Small intestine (tissue), 7 donors: ENCODE data around the gene BMP8A. TPM values are rescaled to one million over a fixed set of nuclear protein-coding genes. Genes with fewer than 3 reads are reported as not detected.
"Not testable (repeated sequence)": the region's sequence is repeated elsewhere in the genome, so short reads cannot be mapped to it uniquely, and the experiment has no call there.

Experiments
- DNase-seq, 2 donors: peaks; one replicate each; pipeline versions ENCODE4 v3.0.0 to v3.0.0-alpha.2; 2013
- FAIRE-seq: peaks from 2 replicates; lab custom pipeline; 2012; peaks lifted over from hg19 to GRCh38; lab: Jason Lieb, UNC
- H3K27ac ChIP-seq, 3 donors: one replicate each; pipeline ENCODE4 v1.5.1; 2013; ENCODE audit warnings: low read length in 2 of 3, mild to moderate bottlenecking in 2 of 3, control low read depth in 1 of 3, inconsistent platforms in 1 of 3, low read depth in 1 of 3, moderate library complexity in 1 of 3
- H3K27me3 ChIP-seq, 3 donors: one replicate each; pipeline ENCODE4 v1.6.1; 2013; ENCODE audit warnings: low read length in 3 of 3, inconsistent platforms in 1 of 3; ENCODE audit not compliant: control insufficient read depth in 3 of 3, insufficient read depth in 3 of 3
- H3K36me3 ChIP-seq, 3 donors: one replicate each; pipeline ENCODE4 v1.6.1; 2013; ENCODE audit warnings: low read length in 3 of 3, inconsistent platforms in 1 of 3, low read depth in 1 of 3, mild to moderate bottlenecking in 1 of 3, moderate library complexity in 1 of 3; ENCODE audit not compliant: control insufficient read depth in 3 of 3, insufficient read depth in 2 of 3
- H3K4me1 ChIP-seq, 3 donors: one replicate each; pipeline ENCODE4 v1.6.1; 2013; ENCODE audit warnings: low read length in 2 of 3, inconsistent platforms in 1 of 3, low read depth in 1 of 3, mild to moderate bottlenecking in 1 of 3, moderate library complexity in 1 of 3; ENCODE audit not compliant: control insufficient read depth in 3 of 3, insufficient read depth in 2 of 3
- H3K4me3 ChIP-seq, 3 donors: one replicate each; pipeline ENCODE4 v1.5.1; 2013; ENCODE audit warnings: low read length in 3 of 3, control low read depth in 1 of 3, inconsistent platforms in 1 of 3, low read depth in 1 of 3, mild to moderate bottlenecking in 1 of 3, moderate library complexity in 1 of 3
- H3K9me3 ChIP-seq, 2 donors: one replicate each; pipeline ENCODE4 v1.6.1; 2013; ENCODE audit warnings: low read depth in 1 of 2, low read length in 1 of 2; ENCODE audit not compliant: control insufficient read depth in 2 of 2, insufficient read depth in 1 of 2
- WGBS, 3 donors: extraction: QIAGEN DNeasy Blood & Tissue Kit; methylation state at CpG; one replicate each; pipeline ENCODE4 v1.1.7; 2013; 5-methylcytosine and 5-hydroxymethylcytosine counted together
- polyA plus RNA-seq, 4 donors: library from polyadenylated mRNA; stranded (reverse) in 3 of 4; unstranded in 1 of 4; fragments of 200-250 nt in 3 of 4; fragments of 120-200 nt in 1 of 4; gene quantifications; one replicate each; pipeline versions ENCODE4 v1.2.1 to v1.2.3, GENCODE V29; 2013
- donor health status: healthy with polysubstance abuse.
- donor health status: control.
- donor health status: control.
- donor health status: Bipolar disorder and iron deficiency.
- donor health status: healthy.

The BMP8A gene
- polyA plus RNA-seq, 4 donors: 0.37 to 0.66 (median 0.45) TPM; not detected in 1

DNA sequence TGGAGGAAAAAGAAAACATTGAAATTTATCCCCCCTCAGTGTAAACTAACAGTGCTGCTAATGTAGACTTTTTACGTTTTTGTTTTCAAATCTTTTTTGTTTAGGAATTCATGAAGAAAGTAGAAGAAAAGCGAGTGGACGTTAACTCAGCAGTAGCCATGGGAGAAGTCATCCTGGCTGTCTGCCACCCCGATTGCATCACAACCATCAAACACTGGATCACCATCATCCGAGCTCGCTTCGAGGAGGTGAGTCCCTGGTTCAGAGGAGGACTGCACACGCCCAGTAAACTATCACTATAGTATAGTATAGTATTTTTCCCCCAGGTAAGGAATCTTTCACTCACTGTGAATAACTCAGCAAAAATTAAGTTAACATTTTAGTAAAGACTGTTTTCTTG is 37.8 kb upstream of the BMP8A start:
- no peaks in the 10 kb centered on the region for H3K4me1 ChIP-seq
- H3K9me3 ChIP-seq: no peaks in the 10 kb centered on the region
- no peaks in the 10 kb centered on the region for H3K27me3 ChIP-seq
- WGBS, 3 donors: 75 to 90% (median 85%) methylated on average over 8 of the region's 8 CpGs
- H3K36me3 ChIP-seq: peaks cover 36 to 64% (median 38%) of the 10 kb centered on the region in 3 donors
- no peak overlapping the region for H3K4me3 ChIP-seq
- FAIRE-seq (no peak), DNase-seq (no peak)
- H3K27ac ChIP-seq: no peak overlapping the region

DNA sequence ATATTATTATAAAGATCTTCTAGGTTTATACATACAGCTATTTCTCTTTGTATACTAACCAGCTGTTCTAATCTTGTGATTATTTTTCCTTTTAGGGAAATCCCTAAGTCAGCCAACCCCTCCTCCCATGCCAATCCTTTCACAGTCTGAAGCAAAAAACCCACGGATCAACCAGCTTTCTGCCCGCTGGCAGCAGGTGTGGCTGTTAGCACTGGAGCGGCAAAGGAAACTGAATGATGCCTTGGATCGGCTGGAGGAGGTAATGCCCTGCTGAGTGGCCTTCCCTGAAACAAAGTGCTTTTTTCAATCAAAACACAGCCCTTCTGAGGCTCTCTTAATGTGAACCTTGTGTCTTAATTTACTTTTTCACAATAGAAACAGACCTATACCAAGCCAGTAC is 32.4 kb upstream of the BMP8A start:
- FAIRE-seq (no peak), DNase-seq (no peak)
- Histone ChIP-seq H3K36me3 (peaks cover 40 to 61% (median 41%) of the 10 kb centered on the region in 3 donors), H3K4me3 (no peak overlapping the region), H3K27me3 (no peaks in the 10 kb centered on the region), H3K4me1 (no peaks in the 10 kb centered on the region), H3K27ac (no peak overlapping the region), H3K9me3 (no peaks in the 10 kb centered on the region)
- WGBS, 3 donors: 84 to 93% (median 87%) methylated on average over 4 of the region's 4 CpGs

DNA sequence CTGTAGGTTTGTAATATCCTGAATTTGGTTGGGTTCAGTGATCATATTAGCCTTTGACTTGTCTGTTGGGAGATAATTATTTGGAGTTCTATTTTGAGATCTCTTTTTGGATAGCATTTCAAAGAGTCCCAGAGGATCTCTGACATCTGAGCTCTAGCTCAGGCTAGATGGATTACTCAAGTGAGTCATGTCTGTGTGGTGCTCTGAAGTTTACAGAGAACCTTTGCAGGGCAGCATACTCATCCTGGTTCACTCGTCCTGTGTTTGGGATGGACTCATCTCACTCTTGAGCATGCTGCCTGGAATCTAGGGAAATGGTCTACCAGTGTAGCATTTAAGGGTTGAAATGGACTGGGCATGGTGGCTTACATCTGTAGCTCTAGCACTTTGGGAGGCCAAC is 29.4 kb upstream of the BMP8A start:
- FAIRE-seq: no peak
- Histone ChIP-seq H3K9me3 (no peaks in the 10 kb centered on the region), H3K36me3 (peaks cover 25 to 52% (median 33%) of the 10 kb centered on the region in 3 donors), H3K4me1 (no peaks in the 10 kb centered on the region), H3K4me3 (no peak overlapping the region), H3K27me3 (no peaks in the 10 kb centered on the region), H3K27ac (no peak overlapping the region)
- WGBS, 3 donors: 63 to 86% (median 73%) methylated on average over 1 of the region's 1 CpG
- DNase-seq: no peak

DNA sequence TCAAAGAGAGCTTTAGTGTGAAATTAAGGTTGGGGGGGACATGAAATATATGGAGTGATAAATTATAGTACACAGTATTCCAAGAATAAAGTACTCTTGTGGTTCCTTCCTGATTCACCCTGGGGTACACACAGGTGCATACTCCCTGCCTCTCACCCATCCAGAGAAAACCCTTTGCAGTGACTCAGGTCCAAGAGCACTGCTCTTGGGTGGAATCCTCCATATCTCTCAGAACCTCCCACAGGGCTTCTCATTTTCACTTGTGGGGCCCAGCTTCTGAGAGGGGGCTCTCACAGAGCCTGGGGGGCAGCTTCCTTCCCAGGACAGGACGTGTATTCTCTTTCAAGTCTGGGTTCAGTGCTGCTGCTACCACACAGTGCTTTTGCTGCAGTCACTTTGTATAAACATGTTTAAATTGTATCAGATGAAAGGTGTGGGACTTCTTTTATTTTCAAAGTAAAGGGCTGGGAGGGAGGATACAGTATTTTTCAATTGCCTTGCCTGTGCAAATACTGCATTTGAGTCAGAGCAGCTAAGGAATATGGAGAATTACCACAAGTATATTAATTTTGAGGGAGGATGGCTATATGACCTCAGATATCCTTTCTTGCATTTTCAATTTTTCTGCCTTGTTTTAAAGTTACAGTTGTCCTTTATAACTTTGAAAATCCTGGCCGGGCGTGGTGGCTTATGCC is 24.9 kb upstream of the BMP8A start:
- peaks cover 21 to 39% (median 28%) of the 10 kb centered on the region in 3 donors for H3K36me3 ChIP-seq

DNA sequence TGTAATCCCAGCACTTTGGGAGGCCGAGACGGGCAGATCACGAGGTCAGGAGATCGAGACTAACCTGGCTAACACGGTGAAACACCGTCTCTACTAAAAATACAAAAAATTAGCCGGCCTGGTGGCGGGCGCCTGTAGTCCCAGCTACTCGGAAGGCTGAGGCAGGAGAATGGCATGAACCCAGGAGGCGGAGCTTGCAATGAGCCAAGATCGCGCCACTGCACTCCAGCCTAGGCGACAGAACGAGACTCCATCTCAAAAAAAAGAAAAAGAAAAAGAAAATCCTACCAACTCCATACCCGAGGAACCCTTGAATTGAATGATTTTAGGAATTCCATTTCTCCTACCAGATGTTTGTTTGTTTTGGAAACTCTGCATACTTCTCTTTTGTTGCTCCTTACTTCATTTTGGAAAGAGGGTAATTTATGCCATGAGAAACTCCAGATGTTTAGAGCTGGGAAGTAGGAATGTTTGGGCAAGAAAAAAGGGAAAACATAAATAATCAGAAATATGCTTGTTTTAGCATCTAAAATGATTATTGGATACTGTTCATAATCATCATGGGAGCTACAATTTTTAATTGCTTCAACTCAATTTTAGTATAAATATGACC is 24.2 kb upstream of the BMP8A start:
- not testable (repeated sequence) for H3K27me3 ChIP-seq, DNase-seq, H3K4me1 ChIP-seq, H3K9me3 ChIP-seq, FAIRE-seq, H3K4me3 ChIP-seq, H3K27ac ChIP-seq
- H3K36me3 ChIP-seq: peaks cover 16 to 39% (median 25%) of the 10 kb centered on the region in 3 donors
- WGBS, 3 donors: 71 to 95% (median 89%) methylated on average over 16 of the region's 16 CpGs

More for the DNA sequence above, 24.9 kb upstream of the BMP8A start:
- Histone ChIP-seq H3K27ac (no peak overlapping the region), H3K27me3 (no peaks in the 10 kb centered on the region), H3K4me3 (no peak overlapping the region), H3K4me1 (no peaks in the 10 kb centered on the region), H3K9me3 (no peaks in the 10 kb centered on the region)
- no peak for FAIRE-seq
- WGBS, 3 donors: 79 to 93% (median 93%) methylated on average over 3 of the region's 3 CpGs
- no peak for DNase-seq

DNA sequence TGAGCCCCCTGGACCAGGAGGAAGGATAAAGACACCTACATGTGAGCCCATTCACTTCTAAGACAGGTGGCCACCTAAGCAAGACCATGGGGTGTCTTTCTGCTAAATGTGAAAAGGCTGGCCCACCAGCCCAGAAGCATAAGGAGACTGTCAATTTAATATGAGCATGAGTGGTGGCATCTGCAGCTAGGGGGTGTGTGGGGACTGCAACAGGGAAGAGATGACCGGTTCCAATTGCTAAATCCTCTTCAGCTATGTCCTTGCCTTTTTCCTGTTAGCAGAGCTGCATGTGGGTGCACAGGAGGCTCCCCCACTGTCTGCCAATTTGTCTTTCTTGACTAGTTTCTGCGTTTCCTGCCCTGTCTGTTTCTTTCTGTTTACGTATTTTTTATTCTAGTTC is 22.3 kb upstream of the BMP8A start:
- Histone ChIP-seq H3K27me3 (no peaks in the 10 kb centered on the region), H3K4me1 (no peaks in the 10 kb centered on the region), H3K9me3 (no peaks in the 10 kb centered on the region), H3K36me3 (peaks cover 8 to 30% (median 20%) of the 10 kb centered on the region in 3 donors), H3K4me3 (no peak overlapping the region), H3K27ac (no peak overlapping the region)
- DNase-seq: no peak
- FAIRE-seq: no peak
- 78 to 90% (median 87%) methylated on average over 3 of the region's 3 CpGs for WGBS, 3 donors

DNA sequence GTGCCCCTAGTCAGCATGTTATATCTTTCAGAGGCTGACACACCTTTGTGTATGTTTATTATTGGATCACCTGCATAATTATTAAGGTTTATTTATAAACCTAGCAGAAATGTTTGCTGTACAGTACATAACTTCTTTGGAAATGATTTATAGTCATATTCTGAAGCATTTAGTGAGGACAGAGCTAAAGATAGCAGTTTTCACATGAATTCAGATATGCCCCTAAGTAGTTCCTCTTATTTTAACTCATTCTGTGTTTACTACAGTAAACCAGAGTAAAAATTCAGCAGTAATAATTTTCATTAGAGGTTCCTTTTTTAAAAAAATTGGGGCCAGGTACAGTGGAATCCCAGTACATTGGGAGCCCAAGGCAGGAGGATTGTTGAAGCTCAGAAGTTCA is 21.4 kb upstream of the BMP8A start:
- FAIRE-seq: no peak
- no peak overlapping the region for H3K4me3 ChIP-seq
- H3K27ac ChIP-seq: no peak overlapping the region
- H3K27me3 ChIP-seq: no peaks in the 10 kb centered on the region
- H3K9me3 ChIP-seq: no peaks in the 10 kb centered on the region
- H3K36me3 ChIP-seq: peaks cover 7 to 32% (median 20%) of the 10 kb centered on the region in 3 donors
- no peak for DNase-seq
- no peaks in the 10 kb centered on the region for H3K4me1 ChIP-seq

DNA sequence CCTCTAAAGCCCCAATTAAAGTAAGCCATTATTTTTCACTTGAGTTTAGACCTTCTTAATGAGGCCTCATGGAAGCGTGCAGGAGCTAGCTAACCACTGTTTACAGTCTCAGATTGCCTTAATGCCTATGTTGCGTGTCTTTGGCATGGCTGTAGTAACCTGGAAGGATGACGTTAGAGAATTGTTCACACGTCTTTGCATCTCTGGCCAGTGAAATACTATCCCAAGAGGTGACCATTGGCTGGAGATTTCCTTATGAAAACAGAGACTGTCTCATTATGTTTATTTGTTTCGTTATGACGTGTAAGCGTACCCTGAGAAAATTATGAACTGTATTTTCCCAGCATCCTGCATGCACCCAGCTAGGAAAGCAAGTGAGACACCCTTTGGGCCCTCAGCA is 18.6 kb upstream of the BMP8A start:
- Histone ChIP-seq H3K27me3 (no peaks in the 10 kb centered on the region), H3K4me1 (no peaks in the 10 kb centered on the region), H3K36me3 (peaks cover 7 to 34% (median 16%) of the 10 kb centered on the region in 3 donors), H3K27ac (no peak overlapping the region), H3K9me3 (no peaks in the 10 kb centered on the region), H3K4me3 (no peak overlapping the region)
- FAIRE-seq (no peak), DNase-seq (no peak)
- WGBS, 3 donors: 88 to 97% (median 89%) methylated on average over 7 of the region's 7 CpGs
